AG04450 (cell line): ENCODE results near the gene CERCAM. TPM values are rescaled to one million over a fixed set of nuclear protein-coding genes. Genes with fewer than 3 reads are reported as not detected.

ENCODE experiments used
- CTCF ChIA-PET: fragments of 300-600, 350-600 bp; formaldehyde crosslinking; extraction: SDS; loops from one replicate; lab custom pipeline; 2022; ENCODE audit warnings: antibody characterized with exemption, inconsistent platforms; lab: Charles Lee
- POLR2A ChIA-PET: fragments of 350-600 bp; formaldehyde crosslinking; extraction: SDS; loops from one replicate; lab custom pipeline; 2021; ENCODE audit warnings: antibody characterized with exemption, inconsistent platforms; lab: Yijun Ruan, JAX
- DNase-seq: peaks from one replicate; pipeline ENCODE4 v3.0.0-alpha.2; 2011; ENCODE audit warnings: low read depth, low spot score
- H3K27ac ChIP-seq: one replicate; pipeline ENCODE4 v1.5.1; 2012; ENCODE audit warnings: low read depth, low read length, control low read depth
- H3K27me3 ChIP-seq: one replicate; pipeline ENCODE4 v1.6.0; 2012; ENCODE audit warnings: low read length; ENCODE audit not compliant: control insufficient read depth, insufficient read depth
- H3K4me3 ChIP-seq: 2 replicates; pipeline ENCODE4 v1.5.1; 2011; ENCODE audit warnings: mild to moderate bottlenecking, low read depth, low read length, control low read depth
- H3K9me3 ChIP-seq: 2 replicates; pipeline ENCODE4 v1.5.1; 2012; ENCODE audit warnings: low read length; ENCODE audit not compliant: control insufficient read depth, insufficient read depth
- polyA plus RNA-seq: library from polyadenylated mRNA; depleted of rRNA; stranded (reverse); fragments of >200 nt; gene quantifications from 2 replicates; pipeline ENCODE4 v1.2.3, GENCODE V29; 2011
- TF ChIP-seq, protein P1 (sequence below): IDR thresholded peaks from 2 replicates; pipeline ENCODE4 v1.5.1; 2011; ENCODE audit warnings: low read depth, low read length, control low read depth, inconsistent platforms

Gene CERCAM
- polyA plus RNA-seq, 1 experiment, result 54.9 TPM

DNA sequence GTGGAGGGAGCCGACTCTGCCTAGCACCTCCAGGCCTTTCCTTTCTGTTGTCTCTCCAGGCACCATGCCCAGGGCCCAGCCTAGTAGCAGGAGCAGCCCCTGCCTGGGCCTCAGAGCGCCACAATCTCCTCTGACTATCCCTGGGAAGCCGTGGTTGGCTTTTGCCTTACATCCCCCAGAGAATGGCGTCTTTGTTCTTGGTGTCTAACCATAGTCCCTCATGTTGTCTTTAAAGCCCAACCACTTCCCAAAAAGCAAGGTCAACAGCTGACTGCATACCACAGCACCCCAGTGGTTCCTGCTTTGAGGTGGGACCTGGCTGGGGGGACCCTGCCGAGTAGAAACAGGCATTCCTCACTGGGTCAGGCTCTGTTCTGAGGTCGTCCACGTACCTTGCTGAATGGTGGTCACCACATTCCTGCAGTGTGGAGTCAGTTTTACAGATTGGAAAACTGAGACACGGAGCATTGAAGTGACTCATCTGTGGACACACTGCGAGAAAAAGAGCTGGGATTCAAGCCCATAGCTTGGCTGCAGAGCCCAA is 13.7 kb upstream of the CERCAM start:
- POLR2A ChIA-PET, result no interaction called here
- CTCF ChIA-PET, result interaction anchor here (2.0 to 2.7 kb wide), 2 partner anchors 13 to 45 kb away, joined by 8 to 23 read pairs; partner anchors contain the start of gene CERCAM
- TF ChIP-seq, protein P1, sequence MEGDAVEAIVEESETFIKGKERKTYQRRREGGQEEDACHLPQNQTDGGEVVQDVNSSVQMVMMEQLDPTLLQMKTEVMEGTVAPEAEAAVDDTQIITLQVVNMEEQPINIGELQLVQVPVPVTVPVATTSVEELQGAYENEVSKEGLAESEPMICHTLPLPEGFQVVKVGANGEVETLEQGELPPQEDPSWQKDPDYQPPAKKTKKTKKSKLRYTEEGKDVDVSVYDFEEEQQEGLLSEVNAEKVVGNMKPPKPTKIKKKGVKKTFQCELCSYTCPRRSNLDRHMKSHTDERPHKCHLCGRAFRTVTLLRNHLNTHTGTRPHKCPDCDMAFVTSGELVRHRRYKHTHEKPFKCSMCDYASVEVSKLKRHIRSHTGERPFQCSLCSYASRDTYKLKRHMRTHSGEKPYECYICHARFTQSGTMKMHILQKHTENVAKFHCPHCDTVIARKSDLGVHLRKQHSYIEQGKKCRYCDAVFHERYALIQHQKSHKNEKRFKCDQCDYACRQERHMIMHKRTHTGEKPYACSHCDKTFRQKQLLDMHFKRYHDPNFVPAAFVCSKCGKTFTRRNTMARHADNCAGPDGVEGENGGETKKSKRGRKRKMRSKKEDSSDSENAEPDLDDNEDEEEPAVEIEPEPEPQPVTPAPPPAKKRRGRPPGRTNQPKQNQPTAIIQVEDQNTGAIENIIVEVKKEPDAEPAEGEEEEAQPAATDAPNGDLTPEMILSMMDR, result no peak
- no peaks in the 10 kb centered on the region; the same call in 1 of the 2 replicates for H3K9me3 ChIP-seq
- no peak overlapping the region for H3K27ac ChIP-seq
- H3K27me3 ChIP-seq, result peaks cover 10% of the 10 kb centered on the region
- DNase-seq, result no peak
- no peak overlapping the region for H3K4me3 ChIP-seq

DNA sequence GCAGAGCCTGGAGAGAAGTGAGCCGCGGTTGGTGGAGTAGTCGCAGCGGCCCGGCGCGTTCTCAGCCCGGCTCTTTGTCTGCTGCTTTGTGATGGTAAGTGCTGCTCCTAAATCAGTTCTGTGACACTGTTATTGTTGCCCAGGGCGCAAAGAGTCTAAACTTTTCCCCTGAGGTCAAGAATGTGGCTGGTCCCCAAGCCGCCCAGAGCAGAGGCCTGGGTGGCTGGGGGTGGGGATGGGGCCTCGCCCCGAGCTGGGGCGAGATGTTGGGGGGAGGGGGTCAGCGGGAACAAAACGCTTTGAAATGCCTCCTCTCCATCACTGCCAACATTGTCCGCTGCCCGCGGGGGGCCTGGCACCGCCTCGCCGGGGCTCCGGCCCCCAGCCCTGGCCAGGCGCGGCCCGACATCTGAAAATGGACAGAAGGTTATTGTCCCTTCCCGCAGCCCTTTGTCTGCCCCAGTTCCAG is 11.7 kb upstream of the CERCAM start:
- H3K27ac ChIP-seq, result no peak overlapping the region
- no peak overlapping the region for H3K4me3 ChIP-seq
- no peaks in the 10 kb centered on the region; the same call in 1 of the 2 replicates for H3K9me3 ChIP-seq
- H3K27me3 ChIP-seq, result peaks cover 12% of the 10 kb centered on the region
- CTCF ChIA-PET, result no interaction called here
- no peak for DNase-seq
- POLR2A ChIA-PET, result no interaction called here
- TF ChIP-seq, protein P1, result no peak

DNA sequence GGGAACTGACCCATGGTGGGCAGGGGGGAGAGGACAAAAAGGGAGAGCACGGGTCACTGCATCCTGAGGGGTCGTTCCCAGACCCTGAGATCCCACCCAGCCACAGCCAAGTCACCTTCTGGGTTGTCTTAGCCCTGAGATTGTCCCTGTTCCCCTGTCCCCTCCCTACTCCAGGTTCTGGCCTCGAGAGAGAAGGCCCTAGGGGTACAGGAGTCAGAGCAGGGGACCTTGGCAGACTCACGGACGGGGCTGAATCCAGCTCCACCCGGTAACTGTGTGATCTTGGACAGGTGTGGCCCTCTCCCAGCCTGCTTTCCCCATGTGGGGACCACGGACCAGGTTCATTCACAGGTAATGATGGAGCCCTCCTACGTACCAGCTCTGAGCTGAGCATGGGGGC is 11.2 kb upstream of the CERCAM start:
- TF ChIP-seq, protein P1, result no peak
- CTCF ChIA-PET, result interaction anchor here (1.1 to 3.9 kb wide), 3 partner anchors 10 to 48 kb away, joined by 3 to 35 read pairs (median 4); no protein-coding TSS in a partner anchor
- no peak for DNase-seq
- Histone ChIP-seq H3K27ac (peak overlapping the region; percentile 31), H3K27me3 (peaks cover 12% of the 10 kb centered on the region), H3K4me3 (no peak overlapping the region), H3K9me3 (no peaks in the 10 kb centered on the region; the same call in 1 of the 2 replicates)
- POLR2A ChIA-PET, result interaction anchor here (0.6 kb wide), 1 partner anchor 176 kb away, joined by 7 read pairs; no protein-coding TSS in a partner anchor

DNA sequence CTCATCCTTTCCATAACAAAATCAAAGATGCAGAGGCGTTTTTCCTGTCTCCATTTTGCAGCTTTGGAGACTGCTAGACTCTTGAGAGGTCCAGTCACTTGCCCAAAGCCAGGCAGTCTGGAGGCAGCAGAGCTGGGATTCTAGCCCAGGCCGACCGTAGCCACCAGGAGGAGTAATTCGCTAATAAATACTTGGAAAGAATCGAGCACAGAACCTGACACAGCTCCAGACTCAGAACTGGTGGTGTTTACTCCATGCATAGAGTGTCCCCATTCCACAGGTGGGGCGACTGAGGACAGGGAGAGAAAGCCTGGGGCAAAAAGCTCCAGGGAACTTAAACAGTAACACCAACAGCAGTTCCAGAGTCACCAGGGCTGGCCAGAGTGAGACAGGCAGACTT is 10.7 kb upstream of the CERCAM start:
- Histone ChIP-seq H3K27me3 (peaks cover 12% of the 10 kb centered on the region), H3K9me3 (no peaks in the 10 kb centered on the region; the same call in 1 of the 2 replicates), H3K4me3 (no peak overlapping the region), H3K27ac (no peak overlapping the region)
- no peak for DNase-seq
- POLR2A ChIA-PET, result interaction anchor here (0.6 kb wide), 1 partner anchor 175 kb away, joined by 7 read pairs; no protein-coding TSS in a partner anchor
- CTCF ChIA-PET, result interaction anchor here (0.6 to 3.9 kb wide), 4 partner anchors 10 to 49 kb away, joined by 3 to 35 read pairs (median 4); no protein-coding TSS in a partner anchor
- TF ChIP-seq, protein P1, result peak; percentile 50
